Transverse colon (tissue), 4 donors: ENCODE measurements around the gene HNRNPM.

Experiments used
- CTCF ChIP-seq, 5 experiments: fragments of 200-600 bp in 3 of 5; fragments of 450-650 bp in 2 of 5; sonication (generic) in 3 of 5; IDR thresholded peaks; 1 replicate in 2 of 5; 2 replicates in 3 of 5; pipeline ENCODE4 v1.5.1; 2016 to 2017; ENCODE audit warnings: antibody characterized with exemption in 5 of 5, inconsistent platforms in 3 of 5, mild to moderate bottlenecking in 2 of 5, moderate library complexity in 1 of 5
- EP300 ChIP-seq: sonication (generic); formaldehyde crosslinking; IDR thresholded peaks from one replicate; pipeline ENCODE4 v1.6.1; 2017; ENCODE audit warnings: antibody characterized with exemption, low read depth
- POLR2A ChIP-seq: fragments of 450-650 bp; IDR thresholded peaks from one replicate; pipeline ENCODE4 v1.6.1; 2016; ENCODE audit warnings: antibody characterized with exemption, mild to moderate bottlenecking, moderate library complexity
- POLR2AphosphoS5 ChIP-seq, 3 donors: sonication (generic); formaldehyde crosslinking; IDR thresholded peaks; one replicate each; pipeline ENCODE4 v1.6.1; 2016; ENCODE audit warnings: antibody characterized with exemption in 3 of 3

GRCh38 chr19:8396563-8397203 lies 48.1 kb upstream of the HNRNPM start:
- peak; percentile 28 to 54 (median 52) for TF ChIP-seq CTCF (IDR thresholded peaks at IDR 0.05)
- TF ChIP-seq POLR2A, result no peak
- TF ChIP-seq EP300, result no peak
- TF ChIP-seq POLR2AphosphoS5 (IDR thresholded peaks at IDR 0.05), result no peak
